ENCODE data around the gene ARHGAP10.

The ARHGAP10 gene

GRCh38 chr4:147733716-147734344 is 1.9 kb downstream of the ARHGAP10 start:
- DNase-seq, result no peak

DNA sequence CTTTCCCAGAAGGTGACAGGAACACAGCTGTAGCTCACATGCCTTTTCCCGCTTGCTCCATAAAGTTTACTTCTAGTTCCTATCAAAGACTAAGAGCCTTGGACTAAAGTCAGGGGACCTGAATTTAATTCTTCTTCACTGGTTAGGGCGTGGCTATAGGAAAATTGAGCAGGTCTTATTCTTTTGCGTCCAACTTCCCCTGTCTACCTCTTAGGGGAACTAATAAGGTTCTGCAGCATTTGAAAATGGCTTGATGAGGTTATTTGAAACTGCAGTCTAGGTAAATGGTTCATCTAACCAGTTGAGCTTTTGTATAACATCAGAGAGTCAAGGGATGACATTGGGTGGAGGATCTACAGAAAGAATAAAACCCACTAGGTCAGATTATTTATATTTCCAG is 2.6 kb downstream of the ARHGAP10 start:
- DNase-seq, result no peak

GRCh38 chr4:147735413-147736301 is 3.8 kb downstream of the ARHGAP10 start:
- DNase-seq, result no peak

GRCh38 chr4:147736458-147736857 is 4.6 kb downstream of the ARHGAP10 start:
- DNase-seq, result no peak

DNA sequence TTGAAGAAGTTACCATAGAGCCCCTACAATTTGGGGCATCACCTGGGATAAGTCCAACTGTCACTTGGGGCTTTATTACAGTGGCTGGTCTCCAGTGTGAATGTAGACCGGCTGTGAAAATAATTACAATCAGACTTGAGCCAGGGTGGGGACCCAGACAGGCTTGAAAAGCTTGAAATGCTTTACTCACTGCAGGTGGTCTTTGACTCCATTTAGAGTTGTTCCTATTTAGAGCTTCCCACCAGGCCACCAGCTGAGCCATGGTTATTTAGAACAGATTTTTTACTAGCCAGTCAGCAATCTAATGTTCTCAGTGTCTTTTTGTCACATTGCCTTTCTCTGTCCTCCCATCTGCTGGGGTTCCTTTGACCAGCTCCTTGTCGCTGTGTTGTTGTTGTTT is 5.7 kb downstream of the ARHGAP10 start:
- DNase-seq, result no peak

DNA sequence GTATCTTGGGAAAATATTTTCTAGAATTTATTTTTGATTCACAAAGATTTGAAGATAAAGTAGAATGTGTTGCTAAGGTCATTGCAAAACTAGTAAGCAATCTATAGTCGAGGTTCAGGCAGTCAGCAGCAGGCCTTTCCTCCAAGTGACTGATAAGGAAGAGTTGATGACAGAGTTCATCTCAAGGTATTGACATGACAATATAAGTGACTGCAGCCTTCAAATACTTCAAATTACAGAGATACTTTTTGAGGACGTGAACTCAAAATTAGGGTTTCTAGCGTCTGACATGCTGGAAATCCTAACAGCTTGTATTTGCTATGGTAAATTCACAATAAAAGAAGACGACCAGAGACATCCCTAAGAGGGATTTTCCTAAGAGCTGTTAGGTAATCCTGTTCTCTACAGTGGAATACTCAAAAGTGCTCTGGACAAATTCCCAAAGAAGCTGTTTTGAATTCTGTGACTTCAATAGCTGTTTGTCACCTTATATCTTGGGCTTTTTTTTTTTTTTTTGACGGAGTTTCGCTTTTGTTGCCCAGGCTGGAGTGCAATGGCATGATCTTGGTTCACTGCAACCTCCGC is 7.4 kb downstream of the ARHGAP10 start:
- DNase-seq, result no peak

GRCh38 chr4:147740176-147740575 is 8.3 kb downstream of the ARHGAP10 start:
- no peak for DNase-seq

DNA sequence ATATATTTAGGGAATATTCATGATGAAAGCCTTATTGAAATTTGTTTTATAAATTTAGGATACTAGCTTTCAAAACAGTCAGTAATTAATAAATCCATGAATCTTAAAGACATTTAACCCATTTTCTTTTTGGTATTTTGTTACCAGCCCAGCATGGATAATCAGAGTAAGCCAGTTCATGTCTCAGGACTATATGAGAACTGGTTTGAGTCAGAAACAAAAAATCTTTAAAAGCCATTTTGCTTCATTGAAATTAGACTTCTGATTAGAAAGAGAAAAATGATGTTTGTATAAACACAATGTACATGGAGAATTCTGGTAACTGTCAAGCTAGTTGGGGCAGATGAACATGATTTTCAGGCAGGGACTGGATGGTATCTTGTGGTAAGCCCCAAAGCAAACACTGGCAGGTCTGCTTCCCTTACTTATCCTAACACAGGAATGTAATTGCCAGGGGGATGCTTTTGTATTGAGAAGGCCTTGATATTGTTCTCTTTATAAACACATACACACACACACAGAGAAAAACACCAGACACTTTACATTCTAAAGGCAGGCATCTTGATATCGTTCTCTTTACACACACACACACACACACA is 9.4 kb downstream of the ARHGAP10 start:
- DNase-seq, result no peak

DNA sequence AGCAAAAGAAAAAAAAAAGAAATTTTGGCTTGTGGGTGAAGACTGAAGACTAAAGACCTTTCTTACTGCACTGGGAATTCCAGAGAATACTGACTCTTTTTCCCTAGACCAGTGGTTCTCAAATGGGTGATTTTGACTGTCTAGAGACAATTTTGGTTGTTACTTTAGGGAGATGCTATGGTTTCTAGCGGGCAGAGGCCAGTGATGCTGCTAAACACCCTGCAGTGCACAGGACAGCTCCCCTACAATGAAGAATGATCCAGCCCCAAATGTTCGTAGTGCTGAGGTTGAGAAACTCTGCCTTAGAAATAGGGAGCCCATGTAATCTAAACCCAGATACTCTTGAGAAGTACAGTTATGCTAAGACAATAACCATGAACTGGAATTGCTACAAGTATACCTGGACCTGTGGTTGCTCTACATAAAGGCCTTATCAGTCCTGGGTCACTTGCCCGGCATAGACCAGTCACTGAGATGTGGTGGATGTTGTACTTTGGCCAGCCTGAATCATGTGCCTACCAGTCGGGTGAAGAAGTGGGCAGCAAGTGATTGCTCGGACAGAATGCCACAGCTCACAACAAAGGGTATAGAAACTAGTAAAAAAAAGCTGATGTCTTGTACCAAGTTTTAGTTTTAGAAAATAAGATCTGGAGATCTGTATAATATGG is 16.0 kb downstream of the ARHGAP10 start:
- no peak for DNase-seq

- no peak for DNase-seq
Measured at GRCh38 chr4:147749811-147750321, 18.0 kb downstream of the ARHGAP10 start.

- no peak for DNase-seq
Measured at GRCh38 chr4:147753047-147753446, 21.2 kb downstream of the ARHGAP10 start.

DNA sequence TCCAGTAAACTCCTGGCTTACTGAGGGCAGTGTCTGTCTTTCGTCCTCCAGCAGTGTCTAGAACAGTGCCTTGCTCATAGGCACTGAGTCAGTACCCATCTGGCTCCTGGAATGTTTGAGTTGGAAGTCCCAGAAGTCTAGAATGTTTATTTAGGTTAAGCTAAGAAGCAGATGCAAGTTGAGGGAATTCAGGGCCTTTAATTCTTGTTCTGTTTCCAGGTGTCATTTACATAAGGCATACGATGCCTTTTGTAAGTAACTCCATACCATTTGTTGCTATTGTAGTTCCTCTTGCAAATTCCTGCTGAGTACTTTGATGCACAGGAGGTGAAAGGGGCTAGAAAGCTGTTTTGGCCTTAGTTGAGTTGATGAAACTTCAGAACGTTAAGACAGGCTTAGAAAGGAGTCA is 22.2 kb downstream of the ARHGAP10 start:
- DNase-seq, result no peak

DNA sequence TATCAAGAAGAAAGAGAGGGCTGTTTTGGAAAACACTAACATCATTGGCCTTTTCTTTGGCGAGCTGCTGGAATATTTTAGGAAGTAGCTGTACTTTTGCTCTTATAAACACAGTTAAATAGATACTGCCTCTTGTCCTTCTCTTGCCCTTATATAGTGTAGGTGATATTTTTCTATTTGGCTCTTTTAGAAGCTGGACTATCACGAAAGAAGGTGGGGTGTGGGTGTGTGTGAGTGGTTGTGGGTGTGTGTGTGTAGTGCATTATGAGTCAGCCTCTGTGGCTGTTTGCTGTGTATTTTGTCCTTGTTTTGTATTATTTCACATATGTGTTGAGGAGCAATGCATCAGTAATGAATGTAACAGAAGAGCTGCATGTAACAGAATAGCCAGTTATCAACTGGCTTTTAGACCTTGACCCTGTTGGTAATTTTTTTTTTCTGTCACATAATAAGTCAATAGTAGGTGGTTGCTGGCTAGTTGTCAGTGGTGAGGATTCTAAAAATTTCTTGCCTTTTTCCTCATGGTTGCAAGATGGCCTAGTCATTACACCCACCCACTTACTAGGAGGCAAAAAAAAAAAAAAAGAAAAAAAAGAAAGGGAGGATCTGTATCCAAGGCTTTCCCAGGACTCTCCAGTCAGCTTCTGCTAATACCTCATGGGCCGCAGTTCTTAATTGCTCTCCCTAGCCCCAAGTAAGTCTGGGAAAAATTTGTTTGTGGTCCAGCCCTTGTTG is 23.8 kb downstream of the ARHGAP10 start:
- no peak for DNase-seq

DNA sequence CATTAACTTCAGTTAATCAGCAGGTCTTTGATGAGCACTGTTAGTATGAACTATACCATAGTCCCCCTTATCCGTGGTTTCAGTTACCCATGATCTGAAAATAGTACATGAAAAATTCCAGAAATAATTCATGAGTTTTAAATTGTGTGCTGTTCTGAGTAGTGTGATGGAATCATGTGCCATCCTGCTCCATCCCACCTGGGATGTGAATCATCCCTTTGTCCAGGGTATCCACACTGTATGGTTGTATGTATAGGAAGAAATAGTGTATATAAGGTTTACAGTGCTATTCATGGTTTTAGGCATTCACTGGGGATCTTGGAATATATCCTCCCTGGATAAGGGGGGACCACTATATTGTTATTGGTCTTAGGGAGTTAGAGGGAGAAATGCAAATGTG is 24.5 kb downstream of the ARHGAP10 start:
- DNase-seq, result no peak

GRCh38 chr4:147760176-147760575 is 28.3 kb downstream of the ARHGAP10 start:
- no peak for DNase-seq

DNA sequence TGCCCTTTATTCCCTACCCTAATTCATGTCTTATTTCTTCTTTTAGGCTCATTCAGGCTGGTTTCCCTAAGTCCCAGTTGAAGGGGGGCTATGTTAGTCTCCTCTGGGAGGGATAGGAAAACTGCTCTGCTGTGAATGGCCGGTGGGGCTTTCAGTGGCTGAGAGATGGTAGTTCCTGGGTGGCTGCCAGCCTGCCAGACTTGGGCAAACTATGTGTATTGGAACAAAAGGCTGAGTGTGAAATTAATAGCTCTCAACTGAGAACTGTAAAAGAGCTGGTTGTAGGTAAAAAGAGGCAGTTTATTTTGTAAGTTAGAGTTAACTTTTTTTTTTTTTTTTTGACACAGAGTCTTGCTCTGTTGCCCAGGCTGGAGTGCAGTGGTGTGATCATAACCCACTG is 28.8 kb downstream of the ARHGAP10 start:
- no peak for DNase-seq

GRCh38 chr4:147761218-147761883 is 29.5 kb downstream of the ARHGAP10 start:
- DNase-seq, result no peak

- DNase-seq, result no peak
Measured at GRCh38 chr4:147764337-147764736, 32.4 kb downstream of the ARHGAP10 start.

DNA sequence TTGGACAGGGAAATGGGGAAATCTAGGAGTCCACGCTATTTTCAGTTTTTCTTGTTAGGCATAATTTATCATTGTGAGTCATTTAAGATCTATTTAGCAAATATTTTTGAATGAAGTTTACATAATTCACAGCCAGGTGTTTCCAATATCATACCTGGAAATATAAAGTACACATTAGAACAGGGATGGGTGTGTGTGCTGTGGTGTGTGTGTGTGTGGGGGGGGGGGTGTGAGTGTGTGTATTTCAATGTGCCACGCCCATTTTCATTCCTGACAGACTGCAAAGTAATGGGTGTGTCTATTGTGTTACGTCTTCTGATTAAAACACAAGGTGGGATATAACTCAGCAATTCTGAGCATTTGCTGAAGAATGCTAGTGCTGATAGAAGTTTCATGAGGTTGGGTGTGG is 33.2 kb downstream of the ARHGAP10 start:
- DNase-seq, result no peak

DNA sequence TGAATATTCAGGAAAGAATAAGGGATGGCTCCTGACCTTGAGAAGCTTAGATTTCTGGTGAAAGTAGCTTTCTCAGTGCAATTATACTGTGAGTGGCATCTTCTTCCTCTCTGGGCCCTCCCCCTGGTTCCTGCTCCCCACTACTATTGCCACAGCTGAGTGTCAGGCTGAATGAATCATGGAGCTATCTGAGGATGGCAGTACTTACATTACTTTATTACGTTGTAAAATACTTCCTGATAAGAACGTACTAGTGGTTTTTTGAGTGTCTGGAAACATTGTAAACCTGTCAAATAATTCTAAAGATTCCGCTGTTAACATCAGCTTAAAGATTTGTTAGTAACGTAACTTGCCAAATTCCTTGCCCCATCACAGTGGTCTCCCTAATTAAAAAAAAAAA is 36.2 kb downstream of the ARHGAP10 start:
- DNase-seq, result no peak

GRCh38 chr4:147769386-147769785 is 37.5 kb downstream of the ARHGAP10 start:
- no peak for DNase-seq

GRCh38 chr4:147770831-147771230 is 38.9 kb downstream of the ARHGAP10 start:
- no peak for DNase-seq

All from stimulated activated CD4-positive, alpha-beta T cell treated with anti-CD3 and anti-CD28 coated beads, Interleukin-1b, Interleukin-23, amount 100 ng/mL, for 48 hours (primary cell).